HUDEP-2 (cell line): ENCODE measurements around the gene MAGEB2.
A peak's percentile ranks its signal among the peaks of the same experiment; 100 is the strongest.
"Not testable (repeated sequence)": the region's sequence is repeated elsewhere in the genome, so short reads cannot be mapped to it uniquely, and the experiment has no call there.

Experiments used
- DNase-seq, 76 experiments: peaks; one replicate each; lab custom pipeline; 2025; ENCODE audit not compliant: unreplicated experiment in 76 of 76; lab: John Stamatoyannopoulos, UW

Gene MAGEB2, protein sequence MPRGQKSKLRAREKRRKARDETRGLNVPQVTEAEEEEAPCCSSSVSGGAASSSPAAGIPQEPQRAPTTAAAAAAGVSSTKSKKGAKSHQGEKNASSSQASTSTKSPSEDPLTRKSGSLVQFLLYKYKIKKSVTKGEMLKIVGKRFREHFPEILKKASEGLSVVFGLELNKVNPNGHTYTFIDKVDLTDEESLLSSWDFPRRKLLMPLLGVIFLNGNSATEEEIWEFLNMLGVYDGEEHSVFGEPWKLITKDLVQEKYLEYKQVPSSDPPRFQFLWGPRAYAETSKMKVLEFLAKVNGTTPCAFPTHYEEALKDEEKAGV

DNA sequence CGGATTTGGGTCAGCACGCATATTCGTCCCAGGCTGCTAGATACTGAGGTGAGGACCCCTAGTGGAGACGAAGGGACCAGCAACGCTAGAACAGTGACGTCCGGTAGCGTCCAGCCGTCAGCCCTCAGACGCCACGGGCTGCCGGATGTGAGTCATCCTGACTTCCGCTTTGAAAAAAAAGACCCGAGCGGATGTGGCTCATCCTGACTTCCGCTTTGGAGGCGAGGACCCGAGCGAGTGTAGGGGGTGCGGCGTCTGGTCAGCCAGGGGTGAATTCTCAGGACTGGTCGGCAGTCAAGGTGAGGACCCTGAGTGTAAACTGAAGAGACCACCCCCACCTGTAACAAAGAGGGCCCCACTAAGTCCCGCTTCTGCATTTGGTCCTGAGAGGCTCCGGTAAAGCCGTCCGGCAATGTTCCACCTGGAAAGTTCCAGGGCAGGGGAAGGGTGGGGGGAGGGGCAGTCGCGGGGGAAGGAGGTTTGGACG lies at the start of gene MAGEB2:
Gene MAGEB2, plus strand, starts transcription at position 207 of the 487 bp plus-strand sequence. CDS start 3,018 bp downstream, outside the sequence.
- DNase-seq: no peak

- DNase-seq: no peak
Measured at GRCh38 chrX:30170900-30171299, 44.5 kb upstream of the MAGEB2 start.

DNA sequence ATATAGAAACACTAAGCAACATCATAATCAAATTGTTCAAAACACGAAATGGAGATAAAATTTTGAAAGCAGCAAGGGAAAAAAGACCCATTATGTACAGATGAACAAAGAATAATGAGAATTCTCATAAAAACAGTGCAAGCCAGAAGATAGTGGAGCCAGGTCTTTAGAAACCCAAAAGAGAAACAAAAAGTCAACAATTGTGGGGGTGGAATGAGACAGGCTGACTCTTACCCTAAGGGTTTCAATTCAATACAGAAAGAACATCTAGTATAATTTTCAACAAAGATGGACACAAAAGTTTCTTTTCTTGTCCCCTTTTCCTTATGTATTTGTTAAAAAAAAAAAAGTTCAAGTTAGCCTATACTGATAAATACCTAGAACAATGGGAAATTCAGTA lies 34.0 kb upstream of the MAGEB2 start:
- DNase-seq: no peak

DNA sequence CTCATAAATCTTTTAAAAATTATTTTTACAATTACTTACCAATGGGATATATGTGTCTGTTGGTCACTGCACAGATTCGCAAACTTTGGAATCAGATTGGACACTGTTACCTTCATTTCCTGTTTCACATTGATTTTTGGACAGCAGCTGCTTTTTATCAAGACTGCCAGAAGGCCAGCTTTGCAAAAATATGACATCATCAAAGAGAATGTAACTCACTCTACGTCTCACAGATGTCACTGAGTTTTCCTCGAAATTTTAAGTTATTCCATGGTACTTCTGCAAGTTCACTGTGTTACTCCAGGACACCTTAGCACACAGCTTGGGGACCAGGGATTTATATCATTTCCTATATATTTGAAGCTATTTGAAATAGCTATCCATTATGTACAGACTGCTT lies 31.8 kb upstream of the MAGEB2 start:
- no peak for DNase-seq

DNA sequence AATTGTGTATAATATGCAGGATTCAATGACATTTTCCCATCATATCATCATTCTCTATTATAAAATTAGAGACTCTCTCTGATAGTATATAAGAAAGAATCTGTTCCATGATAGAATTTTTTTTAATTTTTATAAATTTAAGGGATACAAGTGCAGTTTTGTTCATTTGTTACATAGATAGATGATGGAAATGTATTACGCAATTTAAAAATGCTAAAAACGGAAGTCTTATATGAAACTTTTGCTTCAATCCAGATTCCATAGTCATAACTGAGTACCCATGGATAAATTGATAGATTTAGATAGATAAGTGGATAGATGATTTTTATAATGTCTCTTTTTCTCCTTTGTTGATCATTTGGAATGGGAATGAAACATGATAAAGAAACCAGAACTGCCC lies 24.9 kb upstream of the MAGEB2 start:
- DNase-seq: no peak

DNA sequence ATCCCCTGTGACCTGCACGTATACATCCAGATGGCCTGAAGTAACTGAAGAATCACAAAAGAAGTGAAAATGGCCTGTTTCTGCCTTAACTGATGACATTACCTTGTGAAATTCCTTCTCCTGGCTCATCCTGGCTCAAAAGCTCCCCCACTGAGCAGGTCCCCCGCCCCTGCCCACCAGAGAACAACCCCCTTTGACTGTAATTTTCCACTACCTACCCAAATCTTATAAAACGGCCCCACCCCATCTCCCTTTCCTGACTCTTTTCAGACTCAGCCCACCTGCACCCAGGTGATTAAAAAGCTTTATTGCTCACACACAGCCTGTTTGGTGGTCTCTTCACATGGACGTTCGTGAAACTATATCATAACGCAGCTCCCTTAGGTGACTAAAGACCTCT lies 21.5 kb upstream of the MAGEB2 start:
- DNase-seq: not testable (repeated sequence)

DNA sequence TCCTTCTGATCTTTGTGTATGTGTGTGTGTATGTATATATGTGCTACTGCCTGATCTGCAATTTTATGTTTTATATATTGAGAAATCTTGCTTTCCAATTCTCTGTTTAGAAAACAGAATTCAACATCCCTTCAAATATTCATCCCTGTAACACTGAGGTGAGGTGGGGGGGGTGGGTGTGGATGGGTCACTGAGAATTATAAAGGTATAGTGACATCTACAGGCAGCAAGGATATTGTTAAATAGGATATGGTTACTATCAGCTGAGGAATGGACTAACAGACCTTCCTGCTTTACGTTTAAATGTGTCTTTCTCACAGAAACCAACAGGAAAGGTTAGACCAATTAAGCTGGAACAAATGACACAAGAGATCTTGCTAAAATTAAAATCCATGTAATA lies 19.0 kb upstream of the MAGEB2 start:
- peak in 2 of 76 experiments; percentile 0 for DNase-seq

DNA sequence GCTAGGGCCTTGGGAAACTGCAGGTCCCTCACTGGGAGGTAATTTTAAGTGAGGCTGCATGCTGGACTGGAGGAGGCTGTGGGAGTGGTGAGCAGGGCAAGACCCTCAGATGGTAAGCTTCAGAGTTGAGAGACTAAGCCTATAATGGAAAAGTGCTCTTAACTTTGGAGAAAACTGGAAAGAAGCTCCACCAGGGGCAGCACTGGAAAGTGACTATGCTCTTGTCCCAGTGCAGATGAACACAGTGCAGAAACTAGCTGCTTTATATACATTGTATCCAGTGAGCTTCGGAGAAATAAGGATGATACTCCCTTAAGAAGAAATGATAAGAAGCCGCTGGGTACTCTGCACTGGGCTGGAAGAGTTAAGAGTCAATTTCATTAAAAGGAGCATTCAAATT lies 3.2 kb upstream of the MAGEB2 start:
- DNase-seq: no peak

DNA sequence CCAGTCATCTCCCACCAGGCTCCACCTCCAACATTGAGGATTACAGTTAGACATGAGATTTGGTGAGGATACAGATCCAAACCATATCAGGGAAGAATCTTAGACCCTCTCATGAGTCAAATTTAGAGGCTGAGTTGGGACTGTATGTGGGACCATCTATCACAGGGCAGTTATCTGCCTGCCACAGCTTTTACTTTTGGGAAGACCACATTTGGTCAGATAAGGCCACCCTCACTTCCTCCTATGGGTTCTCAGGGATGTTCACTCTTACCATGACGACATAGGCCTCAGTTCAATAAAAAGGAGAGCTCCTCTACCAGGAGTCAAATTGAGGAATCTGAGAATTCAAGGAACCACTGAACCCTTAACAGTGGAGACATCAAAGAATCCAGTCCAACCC lies 2.1 kb downstream of the MAGEB2 start:
- peak in 4 of 76 experiments; percentile 1 to 17 (median 8) for DNase-seq

DNA sequence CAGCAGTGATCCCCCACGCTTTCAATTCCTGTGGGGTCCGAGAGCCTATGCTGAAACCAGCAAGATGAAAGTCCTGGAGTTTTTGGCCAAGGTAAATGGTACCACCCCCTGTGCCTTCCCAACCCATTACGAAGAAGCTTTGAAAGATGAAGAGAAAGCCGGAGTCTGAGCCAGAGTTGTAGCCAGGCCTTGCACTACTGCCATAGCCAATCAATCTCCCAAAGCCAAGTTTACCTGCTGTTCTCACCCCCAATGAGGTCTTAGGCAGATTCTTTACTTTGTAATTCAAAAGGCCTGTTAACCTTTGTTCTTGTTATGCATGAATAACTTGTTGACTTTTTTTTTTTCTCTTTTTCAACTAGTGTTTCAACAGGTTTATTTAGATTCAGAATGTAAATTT lies 4.0 kb downstream of the MAGEB2 start:
- no peak for DNase-seq

GRCh38 chrX:30220661-30221060 lies 5.3 kb downstream of the MAGEB2 start:
- DNase-seq: peak in 8 of 76 experiments; percentile 2 to 38 (median 8)

DNA sequence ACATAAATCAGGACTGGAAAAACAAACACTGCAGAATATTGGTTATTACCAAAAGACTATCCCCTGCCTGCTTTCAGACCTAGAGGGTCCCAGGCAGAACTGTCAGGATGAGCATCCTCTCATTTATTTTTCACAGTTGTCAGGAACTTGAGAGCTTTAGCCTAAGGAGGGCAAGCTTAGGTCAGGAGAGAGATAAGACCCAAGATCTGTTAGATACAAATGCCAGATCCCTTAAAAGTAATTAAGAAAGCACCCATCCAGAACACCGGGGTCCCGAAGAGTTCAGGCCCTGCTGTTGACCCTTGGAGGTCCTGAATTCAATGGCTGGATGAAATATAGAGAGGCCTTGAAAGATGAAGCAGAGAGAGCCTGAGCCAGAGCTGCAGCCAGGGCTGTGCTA lies 9.2 kb downstream of the MAGEB2 start:
- DNase-seq: no peak

DNA sequence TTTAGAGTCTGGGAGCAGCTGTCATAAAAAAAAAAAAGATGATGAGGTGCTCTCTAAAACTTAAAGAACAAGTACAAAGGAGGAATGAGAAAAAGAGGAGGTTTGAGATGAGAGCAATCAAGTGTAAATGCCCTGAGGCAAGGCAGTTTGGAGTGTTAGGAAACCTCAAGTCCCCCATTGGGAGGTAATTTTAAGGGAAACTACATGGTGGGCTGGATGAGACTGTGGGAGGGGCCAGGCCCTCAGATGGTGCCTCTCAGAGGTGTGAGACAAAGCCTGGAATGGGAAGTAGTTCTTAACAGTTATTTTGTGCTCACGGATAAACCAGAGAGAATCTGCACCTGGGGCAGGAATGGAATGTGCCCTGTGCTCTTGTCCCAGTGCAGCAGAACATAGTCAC lies 13.2 kb downstream of the MAGEB2 start:
- DNase-seq: no peak

GRCh38 chrX:30230395-30230794 lies 15.0 kb downstream of the MAGEB2 start, which contains the start of gene MAGEB3:
Gene MAGEB3 (plus strand): TSS chrX:30230657. CDS start chrX:30235925, 5,268 bp downstream.
- DNase-seq: no peak

DNA sequence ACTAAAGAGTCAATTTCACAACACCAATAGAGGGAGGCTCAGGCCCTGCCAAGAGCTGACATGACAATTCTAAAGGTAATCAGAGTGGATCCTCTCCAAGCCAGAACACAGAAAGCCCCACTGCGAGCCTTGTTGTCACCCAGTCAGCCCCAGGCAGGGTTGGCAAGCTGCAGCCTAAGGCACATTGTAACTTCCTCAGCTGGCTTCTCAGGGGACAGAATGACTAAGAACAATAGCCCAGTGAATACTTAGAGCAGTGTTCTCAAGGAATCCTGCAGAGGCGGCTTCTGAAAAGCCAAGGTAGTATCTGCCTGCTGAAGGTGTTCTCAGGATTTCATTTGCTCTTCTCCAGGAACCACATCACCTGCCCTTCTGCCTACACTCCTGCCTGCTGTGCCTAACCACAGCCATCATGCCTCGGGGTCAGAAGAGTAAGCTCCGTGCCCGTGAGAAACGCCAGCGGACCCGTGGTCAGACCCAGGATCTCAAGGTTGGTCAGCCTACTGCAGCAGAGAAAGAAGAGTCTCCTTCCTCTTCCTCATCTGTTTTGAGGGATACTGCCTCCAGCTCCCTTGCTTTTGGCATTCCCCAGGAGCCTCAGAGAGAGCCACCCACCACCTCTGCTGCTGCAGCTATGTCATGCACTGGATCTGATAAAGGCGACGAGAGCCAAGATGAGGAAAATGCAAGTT lies 26.5 kb downstream of the MAGEB2 start, which contains the start of gene MAGEB4:
Gene MAGEB4, plus strand, starts transcription at position 277 of the 692 bp plus-strand sequence. Its CDS starts 136 bp downstream, at position 413.
- no peak for DNase-seq

- no peak for DNase-seq
Measured at GRCh38 chrX:30246769-30247489, 31.6 kb downstream of the MAGEB2 start, which contains the start of gene MAGEB1. Gene MAGEB1 (plus strand): TSS chrX:30247146. CDS start chrX:30250494, 3,348 bp downstream.

DNA sequence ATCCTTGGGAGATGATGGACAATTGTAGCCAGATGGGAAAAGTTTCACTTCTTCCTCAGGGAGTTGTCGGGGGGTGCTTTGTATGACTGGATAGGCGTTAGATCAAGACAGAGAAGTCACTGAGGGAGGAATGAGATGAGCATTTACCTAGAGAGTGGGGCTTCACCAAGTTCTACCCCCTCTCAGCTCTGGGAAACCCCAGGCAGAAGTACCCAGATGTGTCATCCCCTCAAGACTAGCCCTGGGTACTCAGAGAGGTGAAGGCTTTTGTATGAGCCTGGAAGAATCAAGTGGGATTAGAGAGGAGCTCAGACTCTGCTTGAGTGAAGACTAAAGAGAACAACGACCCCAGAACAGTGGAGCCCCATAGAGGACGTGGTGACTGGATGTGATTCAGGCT lies 33.5 kb downstream of the MAGEB2 start:
- no peak for DNase-seq

DNA sequence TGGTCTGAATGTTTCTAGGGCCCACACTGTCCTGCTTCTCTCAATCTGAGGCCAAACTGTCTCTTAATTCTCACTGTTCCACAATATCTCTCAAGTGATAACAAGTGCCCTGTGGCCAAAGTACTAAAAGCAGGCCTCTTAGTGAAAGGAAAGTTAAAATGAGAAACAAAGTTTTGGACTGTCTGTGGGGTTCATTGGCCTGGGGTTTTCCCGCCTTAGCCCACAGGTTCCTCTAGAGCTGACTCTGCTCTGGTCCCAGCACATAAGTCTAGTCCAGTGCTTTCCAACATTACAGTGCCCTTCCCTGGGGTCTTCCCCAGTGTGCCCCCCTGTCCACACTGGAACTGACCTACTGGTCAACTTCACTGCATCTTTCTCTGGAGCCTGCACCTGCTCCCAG lies 37.9 kb downstream of the MAGEB2 start:
- no peak for DNase-seq

DNA sequence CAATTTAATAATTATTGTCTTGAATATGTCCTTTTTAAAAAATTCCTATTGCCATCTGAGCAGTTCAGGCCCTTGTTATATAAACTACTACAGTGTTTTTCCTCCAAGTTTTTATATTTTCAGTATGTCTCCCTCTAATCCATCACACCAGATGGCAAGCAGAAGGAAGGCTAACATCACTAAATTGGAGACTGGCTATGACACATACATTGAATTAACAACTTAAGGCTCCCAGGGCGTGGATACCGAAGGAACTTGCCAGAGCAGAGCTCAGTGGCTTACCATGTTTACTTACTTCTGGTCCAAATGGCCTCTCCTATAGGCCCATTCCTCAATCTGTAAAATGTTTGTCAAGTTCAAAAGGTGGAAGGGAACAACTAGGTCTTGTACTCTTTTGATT lies 44.6 kb downstream of the MAGEB2 start:
- DNase-seq: no peak

DNA sequence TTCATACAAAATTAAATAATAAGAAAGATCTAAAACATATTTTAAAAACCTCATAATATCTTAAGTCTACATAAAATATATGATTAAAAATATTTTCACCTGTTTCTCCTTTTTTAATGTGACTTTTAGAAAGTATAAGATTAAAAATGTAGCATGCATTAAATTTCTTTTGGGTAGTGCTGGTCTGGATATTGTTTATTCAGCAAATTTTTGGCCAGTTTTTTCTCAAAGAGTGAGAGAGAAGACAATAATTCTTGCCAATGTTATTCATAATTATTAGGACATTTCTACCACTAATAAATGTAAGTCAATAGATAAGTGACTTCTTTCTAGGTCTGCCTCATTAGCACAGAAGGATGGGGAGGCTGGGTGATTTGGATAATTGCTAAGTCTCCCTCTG lies 45.6 kb downstream of the MAGEB2 start:
- DNase-seq: no peak

DNA sequence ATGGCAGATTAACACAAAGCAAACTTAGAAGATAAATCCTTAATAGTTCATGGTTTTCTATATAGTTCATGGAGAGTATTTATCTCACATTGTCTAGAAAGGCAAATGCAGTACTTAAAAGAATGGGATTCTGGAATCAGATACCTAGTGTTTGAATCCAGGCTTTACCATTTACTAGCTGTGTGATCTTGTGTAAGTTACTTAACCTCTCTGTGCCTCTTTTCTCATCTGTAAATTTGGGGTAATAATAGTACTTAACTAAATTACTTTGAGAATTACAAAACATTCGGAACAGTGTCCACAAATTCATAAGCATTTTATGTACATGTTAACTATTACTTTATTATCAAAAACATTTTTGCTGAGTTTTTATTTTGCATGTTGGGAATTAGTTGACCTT lies 47.4 kb downstream of the MAGEB2 start:
- DNase-seq: no peak
